Body of pancreas (tissue), 4 donors: ENCODE measurements around the gene ZNF200.

Experiments used
- POLR2A ChIP-seq, 3 donors: fragments of 450-650 bp; IDR thresholded peaks; one replicate each; pipeline ENCODE4 v1.6.1; 2016; ENCODE audit warnings: antibody characterized with exemption in 3 of 3, mild to moderate bottlenecking in 2 of 3
- TF ChIP-seq, protein P1 (sequence below), 7 experiments: fragments of 450-650 bp in 4 of 7; fragments of 200-600 bp in 3 of 7; sonication (generic) in 3 of 7; IDR thresholded peaks; one replicate each; pipeline ENCODE4 v1.5.1; 2016 to 2019; ENCODE audit warnings: antibody characterized with exemption in 7 of 7

DNA sequence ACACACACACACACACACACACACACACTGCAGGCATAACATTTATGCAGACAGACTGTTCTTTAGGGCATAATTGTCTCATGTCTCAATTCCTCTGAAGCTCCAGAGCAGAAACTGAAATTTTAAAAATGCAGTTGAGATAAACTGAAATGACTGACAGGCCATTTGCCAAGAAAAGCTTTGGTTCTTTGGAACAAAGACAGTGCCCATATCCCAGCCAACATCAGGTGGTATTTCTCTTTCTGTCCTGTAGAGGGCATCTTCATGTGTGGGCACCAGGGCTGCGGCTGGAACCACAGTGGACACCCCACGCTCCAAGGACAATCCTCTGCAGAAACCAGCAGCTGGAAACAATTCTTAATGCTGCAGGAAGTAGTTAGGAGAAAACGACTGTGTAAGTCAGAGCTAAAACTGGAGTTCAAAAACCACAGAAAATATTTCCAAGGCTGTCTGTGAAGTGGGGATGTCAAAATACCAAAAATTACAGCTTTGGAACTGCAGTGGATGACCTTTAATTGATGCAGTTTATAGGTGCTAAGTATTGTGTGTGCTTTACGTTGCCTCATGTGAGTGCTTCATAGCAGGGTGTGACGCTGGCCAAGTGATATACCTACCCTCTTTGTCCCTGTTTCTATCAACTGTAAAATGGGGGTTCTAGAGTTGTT is 32.0 kb upstream of the ZNF200 start:
- TF ChIP-seq POLR2A (IDR thresholded peaks at IDR 0.05) = no peak
- TF ChIP-seq, protein P1, sequence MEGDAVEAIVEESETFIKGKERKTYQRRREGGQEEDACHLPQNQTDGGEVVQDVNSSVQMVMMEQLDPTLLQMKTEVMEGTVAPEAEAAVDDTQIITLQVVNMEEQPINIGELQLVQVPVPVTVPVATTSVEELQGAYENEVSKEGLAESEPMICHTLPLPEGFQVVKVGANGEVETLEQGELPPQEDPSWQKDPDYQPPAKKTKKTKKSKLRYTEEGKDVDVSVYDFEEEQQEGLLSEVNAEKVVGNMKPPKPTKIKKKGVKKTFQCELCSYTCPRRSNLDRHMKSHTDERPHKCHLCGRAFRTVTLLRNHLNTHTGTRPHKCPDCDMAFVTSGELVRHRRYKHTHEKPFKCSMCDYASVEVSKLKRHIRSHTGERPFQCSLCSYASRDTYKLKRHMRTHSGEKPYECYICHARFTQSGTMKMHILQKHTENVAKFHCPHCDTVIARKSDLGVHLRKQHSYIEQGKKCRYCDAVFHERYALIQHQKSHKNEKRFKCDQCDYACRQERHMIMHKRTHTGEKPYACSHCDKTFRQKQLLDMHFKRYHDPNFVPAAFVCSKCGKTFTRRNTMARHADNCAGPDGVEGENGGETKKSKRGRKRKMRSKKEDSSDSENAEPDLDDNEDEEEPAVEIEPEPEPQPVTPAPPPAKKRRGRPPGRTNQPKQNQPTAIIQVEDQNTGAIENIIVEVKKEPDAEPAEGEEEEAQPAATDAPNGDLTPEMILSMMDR (IDR thresholded peaks at IDR 0.05) = peak in 5 of 7 experiments; percentile 21 to 38 (median 32)
